HG02571 (cell line): ENCODE results near the gene ELAVL3.
"Not testable (repeated sequence)": the region's sequence is repeated elsewhere in the genome, so short reads cannot be mapped to it uniquely, and the experiment has no call there.

Source experiments
- ATAC-seq: cut with Tn5 transposase; IDR thresholded peaks from one replicate; pipeline ENCODE4 v1.9.1; 2021; ENCODE audit warnings: mild to moderate bottlenecking, moderate library complexity; ENCODE audit not compliant: unreplicated experiment

The ELAVL3 gene

GRCh38 chr19:11414544-11414943, 66.3 kb downstream of the ELAVL3 start:
- ATAC-seq, result no peak

- no peak for ATAC-seq
Measured at GRCh38 chr19:11410682-11411081, 70.2 kb downstream of the ELAVL3 start.

GRCh38 chr19:11408591-11408990, 72.3 kb downstream of the ELAVL3 start:
- no peak for ATAC-seq

- not testable (repeated sequence) for ATAC-seq
Measured at GRCh38 chr19:11406703-11407236, 74.1 kb downstream of the ELAVL3 start.

- ATAC-seq, result no peak
Measured at GRCh38 chr19:11405846-11406643, 74.8 kb downstream of the ELAVL3 start.

GRCh38 chr19:11404588-11405222, 76.1 kb downstream of the ELAVL3 start:
- ATAC-seq, result no peak

GRCh38 chr19:11401808-11402543, 78.9 kb downstream of the ELAVL3 start:
- ATAC-seq, result no peak
